ENCODE measurements around the gene TBCA. TPM values are rescaled to one million over a fixed set of nuclear protein-coding genes. Genes with fewer than 3 reads are reported as not detected.

The TBCA gene
- total RNA-seq, 1 donor from 2014 or later, result 208 TPM

GRCh38 chr5:77669677-77670076, 106.5 kb downstream of the TBCA start:
- H3K4me3 Mint-ChIP-seq, result no peak overlapping the region
- no peak overlapping the region for H3K27ac Mint-ChIP-seq
- no peak for TF ChIP-seq CTCF (conservative IDR thresholded peaks at IDR 0.05)
- no peaks in the 10 kb centered on the region for H3K36me3 Mint-ChIP-seq
- H3K4me1 Mint-ChIP-seq (ENCODE audit: unreplicated experiment), result no peaks in the 10 kb centered on the region
- DNase-seq (ENCODE audit: extremely low spot score, unreplicated experiment), result no peak
- no peaks in the 10 kb centered on the region for H3K9me3 Mint-ChIP-seq
- H3K27me3 Mint-ChIP-seq, result peaks cover 27% of the 10 kb centered on the region

GRCh38 chr5:77663090-77663863, 112.9 kb downstream of the TBCA start:
- no peaks in the 10 kb centered on the region for H3K4me1 Mint-ChIP-seq (ENCODE audit: unreplicated experiment)
- no peak overlapping the region for H3K4me3 Mint-ChIP-seq
- H3K9me3 Mint-ChIP-seq, result no peaks in the 10 kb centered on the region
- no peak for DNase-seq (ENCODE audit: extremely low spot score, unreplicated experiment)
- no peak for TF ChIP-seq CTCF (conservative IDR thresholded peaks at IDR 0.05)
- no peak overlapping the region for H3K27ac Mint-ChIP-seq
- no peaks in the 10 kb centered on the region for H3K36me3 Mint-ChIP-seq
- H3K27me3 Mint-ChIP-seq, result peaks cover 10% of the 10 kb centered on the region

- H3K4me3 Mint-ChIP-seq, result no peak overlapping the region
- DNase-seq (ENCODE audit: extremely low spot score, unreplicated experiment), result no peak
- no peaks in the 10 kb centered on the region for H3K9me3 Mint-ChIP-seq
- no peaks in the 10 kb centered on the region for H3K36me3 Mint-ChIP-seq
- H3K27me3 Mint-ChIP-seq, result peaks cover 15% of the 10 kb centered on the region
- no peak overlapping the region for H3K27ac Mint-ChIP-seq
- no peaks in the 10 kb centered on the region for H3K4me1 Mint-ChIP-seq (ENCODE audit: unreplicated experiment)
- no peak for TF ChIP-seq CTCF (conservative IDR thresholded peaks at IDR 0.05)
Observed at GRCh38 chr5:77662635-77663034, 113.5 kb downstream of the TBCA start.

- no peak for TF ChIP-seq CTCF (conservative IDR thresholded peaks at IDR 0.05)
Observed at GRCh38 chr5:77658662-77659061, 117.5 kb downstream of the TBCA start.

GRCh38 chr5:77651343-77651742, 124.8 kb downstream of the TBCA start:
- H3K27ac Mint-ChIP-seq, result no peak overlapping the region
- peaks cover 95% of the 10 kb centered on the region for H3K27me3 Mint-ChIP-seq
- H3K4me3 Mint-ChIP-seq, result no peak overlapping the region
- no peak for DNase-seq (ENCODE audit: extremely low spot score, unreplicated experiment)
- no peak for TF ChIP-seq CTCF (conservative IDR thresholded peaks at IDR 0.05)
- H3K4me1 Mint-ChIP-seq (ENCODE audit: unreplicated experiment), result no peaks in the 10 kb centered on the region
- no peaks in the 10 kb centered on the region for H3K36me3 Mint-ChIP-seq
- H3K9me3 Mint-ChIP-seq, result no peaks in the 10 kb centered on the region

More at GRCh38 chr5:77658662-77659061, 117.5 kb downstream of the TBCA start:
- Mint-ChIP-seq H3K27me3 (peaks cover 50% of the 10 kb centered on the region), H3K27ac (no peak overlapping the region), H3K4me3 (no peak overlapping the region), H3K9me3 (no peaks in the 10 kb centered on the region), H3K4me1 (ENCODE audit: unreplicated experiment) (no peaks in the 10 kb centered on the region), H3K36me3 (no peaks in the 10 kb centered on the region)
- no peak for DNase-seq (ENCODE audit: extremely low spot score, unreplicated experiment)
